GM21528 (cell line): Measurements from ENCODE around the gene SLC37A1.
"Not testable (repeated sequence)": the region's sequence is repeated elsewhere in the genome, so short reads cannot be mapped to it uniquely, and the experiment has no call there.

ENCODE experiments used
- ATAC-seq: cut with Tn5 transposase; IDR thresholded peaks from one replicate; pipeline ENCODE4 v1.9.1; 2021; ENCODE audit warnings: mild to moderate bottlenecking, moderate library complexity; ENCODE audit not compliant: unreplicated experiment, low FRiP score

Gene SLC37A1

GRCh38 chr21:42627527-42628289 lies 114.1 kb downstream of the SLC37A1 start:
- no peak for ATAC-seq

DNA sequence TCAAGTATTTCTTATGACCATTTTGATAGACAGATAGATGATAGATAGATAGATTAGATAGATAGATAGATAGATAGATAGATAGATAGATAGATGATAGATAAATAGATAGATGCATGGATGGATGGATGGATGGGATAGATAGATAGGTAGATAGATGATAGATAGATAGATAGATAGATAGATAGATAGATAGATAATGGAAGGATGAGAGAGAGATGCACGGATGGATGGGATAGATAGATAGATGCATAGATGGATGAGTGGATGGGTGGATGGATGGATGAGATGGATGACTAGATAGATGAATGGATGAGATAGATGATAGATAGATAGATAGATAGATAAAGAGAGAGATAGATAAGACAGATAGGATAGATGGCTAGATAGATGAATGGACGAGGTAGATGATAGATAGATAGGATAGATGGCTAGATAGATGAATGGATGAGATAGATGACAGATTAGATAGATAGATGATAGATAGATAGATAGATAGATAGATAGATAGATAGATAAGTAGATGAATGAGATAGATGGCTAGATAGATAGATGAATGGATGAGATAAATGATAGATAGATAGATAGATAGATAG lies 114.9 kb downstream of the SLC37A1 start:
- ATAC-seq: not testable (repeated sequence)

- no peak for ATAC-seq
Measured at GRCh38 chr21:42629933-42630589, 116.4 kb downstream of the SLC37A1 start.

DNA sequence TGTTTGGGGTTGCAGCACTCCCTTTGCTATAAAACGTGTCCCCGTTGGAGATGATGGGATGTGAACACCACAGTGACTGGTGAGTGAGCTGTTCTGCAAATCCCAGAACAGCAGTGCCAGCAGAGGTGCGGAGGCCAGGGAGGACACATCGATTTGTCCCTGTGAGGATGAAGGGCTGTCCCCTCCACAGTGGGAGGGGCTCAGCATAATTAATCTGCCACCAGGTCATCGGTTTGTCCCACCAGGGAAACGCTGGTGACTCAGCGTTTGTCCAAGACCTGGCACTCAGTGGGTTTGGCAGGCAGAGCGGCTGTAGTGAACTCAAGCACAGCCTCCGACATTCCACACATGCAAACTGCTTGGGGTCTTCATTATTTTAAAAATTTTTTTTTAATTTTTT lies 117.0 kb downstream of the SLC37A1 start:
- ATAC-seq: no peak
